Measurements from ENCODE around the gene SUGP2.

SUGP2 gene

GRCh38 chr19:18992696-18993095, 40.6 kb downstream of the SUGP2 start:
- Histone ChIP-seq H3K9me3 (ENCODE audit: control insufficient read depth, low read length) (no peaks in the 10 kb centered on the region), H3K4me3 (ENCODE audit: low read length) (no peak overlapping the region), H3K9ac (ENCODE audit: low read length) (no peak overlapping the region), H3K27me3 (ENCODE audit: control insufficient read depth, insufficient read depth, low read length) (peaks cover 3% of the 10 kb centered on the region), H3K36me3 (ENCODE audit: control insufficient read depth, insufficient read depth, low read length) (no peaks in the 10 kb centered on the region), H3K4me1 (ENCODE audit: control insufficient read depth, insufficient read depth, low read length) (no peaks in the 10 kb centered on the region)

DNA sequence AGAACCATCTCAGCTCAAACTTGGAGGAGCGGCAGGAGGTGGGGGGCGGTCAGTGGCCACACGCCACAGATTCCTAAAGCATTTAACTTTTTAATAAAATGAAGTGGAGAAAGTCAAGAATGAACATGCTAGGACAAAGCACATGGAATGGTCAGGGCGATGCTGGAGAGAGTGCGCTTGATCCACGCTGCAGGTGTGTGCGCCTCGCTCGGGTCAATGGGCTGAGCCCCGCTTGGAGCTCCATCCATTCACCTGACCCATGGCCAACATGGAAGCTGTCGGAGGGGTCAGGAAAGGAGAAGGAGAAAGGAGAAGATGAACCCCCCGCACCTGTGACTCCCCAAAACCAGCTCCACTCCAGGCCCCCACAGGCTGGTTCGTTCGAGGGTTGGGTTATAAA, 41.8 kb downstream of the SUGP2 start:
- Histone ChIP-seq H3K36me3 (ENCODE audit: control insufficient read depth, insufficient read depth, low read length) (no peaks in the 10 kb centered on the region), H3K4me1 (ENCODE audit: control insufficient read depth, insufficient read depth, low read length) (no peaks in the 10 kb centered on the region), H3K9ac (ENCODE audit: low read length) (no peak overlapping the region), H3K4me3 (ENCODE audit: low read length) (no peak overlapping the region), H3K9me3 (ENCODE audit: control insufficient read depth, low read length) (no peaks in the 10 kb centered on the region), H3K27me3 (ENCODE audit: control insufficient read depth, insufficient read depth, low read length) (peaks cover 4% of the 10 kb centered on the region)

DNA sequence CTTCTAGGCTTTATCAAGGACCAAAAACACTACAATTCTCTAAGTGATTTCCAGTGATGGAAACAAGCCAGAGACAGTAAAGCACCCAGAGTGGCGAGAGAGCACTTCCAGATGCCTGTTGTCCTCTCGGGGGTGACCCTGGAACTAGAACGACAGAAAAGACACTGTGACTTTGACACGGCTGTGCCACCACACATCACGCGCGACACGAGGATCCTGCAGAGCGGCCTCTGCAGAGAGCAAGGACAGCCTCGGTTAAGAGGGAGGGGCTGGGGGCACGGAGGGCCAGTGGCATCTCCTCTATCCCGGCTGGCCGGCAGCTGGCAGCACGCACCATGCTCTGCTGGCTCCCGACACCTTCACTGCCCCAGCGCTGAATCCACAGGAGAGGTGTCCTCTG, 42.3 kb downstream of the SUGP2 start:
- H3K27me3 ChIP-seq (ENCODE audit: control insufficient read depth, insufficient read depth, low read length) = peaks cover 4% of the 10 kb centered on the region
- H3K9ac ChIP-seq (ENCODE audit: low read length) = no peak overlapping the region
- no peak overlapping the region for H3K4me3 ChIP-seq (ENCODE audit: low read length)
- no peaks in the 10 kb centered on the region for H3K36me3 ChIP-seq (ENCODE audit: control insufficient read depth, insufficient read depth, low read length)
- H3K4me1 ChIP-seq (ENCODE audit: control insufficient read depth, insufficient read depth, low read length) = no peaks in the 10 kb centered on the region
- no peaks in the 10 kb centered on the region for H3K9me3 ChIP-seq (ENCODE audit: control insufficient read depth, low read length)

DNA sequence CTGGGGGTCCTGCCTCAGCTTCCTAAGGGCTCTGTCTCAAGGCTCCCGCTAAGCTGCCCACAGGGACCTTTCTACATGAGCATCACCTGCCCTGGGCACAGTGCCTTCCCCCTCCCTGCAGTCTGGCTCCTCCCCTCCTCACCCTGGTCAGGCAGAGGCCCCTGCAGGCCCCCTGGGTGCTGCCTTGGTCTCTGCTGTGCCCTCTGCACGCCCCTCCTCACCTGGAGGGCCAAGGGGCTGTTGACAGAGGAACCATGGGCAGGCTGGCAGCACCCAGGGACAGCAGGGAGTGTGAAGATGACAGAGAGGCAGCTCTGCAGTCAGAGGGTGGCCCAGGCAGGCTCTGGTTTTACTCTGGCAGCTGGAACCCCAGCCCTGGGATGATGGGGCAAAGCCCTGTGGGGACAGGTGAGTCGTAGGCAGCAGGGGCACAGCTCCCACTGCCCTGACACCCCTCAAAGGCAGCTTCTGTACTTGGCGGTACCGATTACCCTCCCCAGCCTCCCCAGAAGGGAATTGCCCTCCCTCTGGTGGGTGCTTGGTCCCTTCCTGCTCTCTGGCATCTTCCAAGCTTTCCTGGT, 43.1 kb downstream of the SUGP2 start:
- no peaks in the 10 kb centered on the region for H3K36me3 ChIP-seq (ENCODE audit: control insufficient read depth, insufficient read depth, low read length)
- peaks cover 4% of the 10 kb centered on the region for H3K27me3 ChIP-seq (ENCODE audit: control insufficient read depth, insufficient read depth, low read length)
- no peak overlapping the region for H3K4me3 ChIP-seq (ENCODE audit: low read length)
- no peak overlapping the region for H3K9ac ChIP-seq (ENCODE audit: low read length)
- H3K9me3 ChIP-seq (ENCODE audit: control insufficient read depth, low read length) = no peaks in the 10 kb centered on the region
- H3K4me1 ChIP-seq (ENCODE audit: control insufficient read depth, insufficient read depth, low read length) = no peaks in the 10 kb centered on the region

DNA sequence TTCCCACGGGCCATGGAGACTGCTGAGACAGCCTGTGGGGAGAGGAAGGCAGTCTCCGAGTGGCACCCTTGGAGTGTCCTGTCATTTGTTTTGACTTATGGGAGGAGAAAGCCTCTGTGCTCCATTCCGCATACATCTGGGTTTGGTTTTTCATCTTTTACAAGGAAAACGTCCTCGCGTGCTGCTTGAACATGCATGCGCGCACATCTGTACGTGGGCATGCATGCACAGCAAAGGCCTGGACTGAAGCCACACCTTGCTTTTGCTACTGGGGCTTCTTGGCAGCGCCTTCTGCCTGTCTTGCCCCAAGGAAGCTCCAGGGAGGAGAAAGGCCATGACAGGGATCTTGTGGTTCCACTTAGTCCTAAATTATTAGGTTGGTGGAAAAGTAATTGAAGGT, 44.0 kb downstream of the SUGP2 start:
- H3K9me3 ChIP-seq (ENCODE audit: control insufficient read depth, low read length) = no peaks in the 10 kb centered on the region
- no peak overlapping the region for H3K9ac ChIP-seq (ENCODE audit: low read length)
- no peaks in the 10 kb centered on the region for H3K36me3 ChIP-seq (ENCODE audit: control insufficient read depth, insufficient read depth, low read length)
- H3K27me3 ChIP-seq (ENCODE audit: control insufficient read depth, insufficient read depth, low read length) = peaks cover 4% of the 10 kb centered on the region
- H3K4me3 ChIP-seq (ENCODE audit: low read length) = no peak overlapping the region
- no peaks in the 10 kb centered on the region for H3K4me1 ChIP-seq (ENCODE audit: control insufficient read depth, insufficient read depth, low read length)

DNA sequence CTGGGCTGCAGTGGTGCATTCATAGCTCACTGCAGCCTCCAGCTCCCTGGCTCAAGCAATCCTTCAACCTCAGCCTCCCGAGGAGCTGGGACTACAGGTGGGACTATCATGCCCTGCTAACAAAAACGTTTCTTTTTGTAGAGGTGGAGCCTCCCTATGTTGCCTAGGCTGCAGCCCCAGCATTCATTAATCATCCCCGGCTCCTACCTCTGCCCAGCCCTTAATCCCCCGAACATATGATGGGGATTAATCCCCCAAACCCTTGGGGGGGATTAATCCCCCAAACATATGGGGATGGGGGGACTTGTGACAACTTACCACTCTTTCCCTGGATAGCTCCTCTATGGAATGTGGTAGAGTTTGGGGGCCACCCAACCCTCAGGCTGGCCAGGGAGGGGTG, 45.9 kb downstream of the SUGP2 start:
- Histone ChIP-seq H3K36me3 (ENCODE audit: control insufficient read depth, insufficient read depth, low read length) (no peaks in the 10 kb centered on the region), H3K27me3 (ENCODE audit: control insufficient read depth, insufficient read depth, low read length) (peaks cover 8% of the 10 kb centered on the region), H3K9ac (ENCODE audit: low read length) (no peak overlapping the region), H3K9me3 (ENCODE audit: control insufficient read depth, low read length) (no peaks in the 10 kb centered on the region), H3K4me3 (ENCODE audit: low read length) (no peak overlapping the region), H3K4me1 (ENCODE audit: control insufficient read depth, insufficient read depth, low read length) (no peaks in the 10 kb centered on the region)

DNA sequence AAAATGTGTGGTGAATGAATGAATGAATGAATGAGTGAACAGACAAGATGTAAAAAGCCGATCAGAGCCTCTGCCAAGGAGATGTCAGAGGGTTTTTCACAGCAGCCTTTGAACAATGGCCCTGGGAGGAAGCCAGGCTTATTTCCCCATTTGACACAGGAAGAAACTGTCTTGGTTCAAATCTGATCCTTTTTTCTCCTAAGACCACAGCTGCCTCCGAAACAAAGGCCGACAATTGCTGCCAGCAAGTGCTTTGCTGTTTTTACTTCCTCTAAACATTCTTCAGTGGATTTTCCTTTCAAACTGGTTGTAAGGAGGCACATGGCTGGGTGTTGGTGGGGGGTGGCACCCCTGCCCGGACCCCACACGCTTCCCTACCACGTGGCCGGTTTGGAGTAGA, 48.1 kb downstream of the SUGP2 start:
- Histone ChIP-seq H3K9ac (ENCODE audit: low read length) (no peak overlapping the region), H3K4me1 (ENCODE audit: control insufficient read depth, insufficient read depth, low read length) (no peaks in the 10 kb centered on the region), H3K36me3 (ENCODE audit: control insufficient read depth, insufficient read depth, low read length) (no peaks in the 10 kb centered on the region), H3K9me3 (ENCODE audit: control insufficient read depth, low read length) (no peaks in the 10 kb centered on the region), H3K4me3 (ENCODE audit: low read length) (no peak overlapping the region), H3K27me3 (ENCODE audit: control insufficient read depth, insufficient read depth, low read length) (peaks cover 10% of the 10 kb centered on the region)

DNA sequence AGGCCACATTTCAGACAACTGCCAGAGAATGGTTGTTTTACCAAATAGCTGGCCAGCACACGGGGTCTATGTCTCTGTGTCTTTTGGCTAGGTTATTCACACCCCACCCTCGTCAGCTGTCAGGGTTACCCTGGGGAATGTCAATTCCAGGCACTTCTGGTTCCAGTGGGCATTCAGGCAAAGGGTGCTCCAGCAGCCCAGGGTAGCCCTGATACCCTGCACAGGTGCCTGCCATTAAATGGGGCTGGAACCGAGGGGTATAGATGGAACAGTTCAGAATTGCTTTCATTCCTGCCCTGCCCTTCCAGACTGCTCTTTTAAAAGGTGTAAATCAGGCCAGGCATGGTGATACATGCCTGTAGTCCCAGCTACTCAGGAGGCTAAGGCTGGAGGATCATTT, 49.1 kb downstream of the SUGP2 start:
- Histone ChIP-seq H3K9ac (ENCODE audit: low read length) (no peak overlapping the region), H3K9me3 (ENCODE audit: control insufficient read depth, low read length) (no peaks in the 10 kb centered on the region), H3K27me3 (ENCODE audit: control insufficient read depth, insufficient read depth, low read length) (peaks cover 10% of the 10 kb centered on the region)

GRCh38 chr19:18982669-18983068, 50.6 kb downstream of the SUGP2 start:
- Histone ChIP-seq H3K27me3 (ENCODE audit: control insufficient read depth, insufficient read depth, low read length) (peaks cover 7% of the 10 kb centered on the region), H3K9me3 (ENCODE audit: control insufficient read depth, low read length) (no peaks in the 10 kb centered on the region), H3K36me3 (ENCODE audit: control insufficient read depth, insufficient read depth, low read length) (no peaks in the 10 kb centered on the region), H3K4me1 (ENCODE audit: control insufficient read depth, insufficient read depth, low read length) (no peaks in the 10 kb centered on the region), H3K4me3 (ENCODE audit: low read length) (no peak overlapping the region), H3K9ac (ENCODE audit: low read length) (no peak overlapping the region)

More for the DNA sequence above, 49.1 kb downstream of the SUGP2 start:
- Histone ChIP-seq H3K4me3 (ENCODE audit: low read length) (no peak overlapping the region), H3K36me3 (ENCODE audit: control insufficient read depth, insufficient read depth, low read length) (no peaks in the 10 kb centered on the region), H3K4me1 (ENCODE audit: control insufficient read depth, insufficient read depth, low read length) (no peaks in the 10 kb centered on the region)

- Histone ChIP-seq H3K9me3 (ENCODE audit: control insufficient read depth, low read length) (no peaks in the 10 kb centered on the region), H3K27me3 (ENCODE audit: control insufficient read depth, insufficient read depth, low read length) (peaks cover 6% of the 10 kb centered on the region), H3K9ac (ENCODE audit: low read length) (no peak overlapping the region), H3K36me3 (ENCODE audit: control insufficient read depth, insufficient read depth, low read length) (no peaks in the 10 kb centered on the region), H3K4me3 (ENCODE audit: low read length) (no peak overlapping the region), H3K4me1 (ENCODE audit: control insufficient read depth, insufficient read depth, low read length) (no peaks in the 10 kb centered on the region)
Measured at GRCh38 chr19:18980432-18981020, 52.8 kb downstream of the SUGP2 start.

GRCh38 chr19:18978616-18979015, 54.7 kb downstream of the SUGP2 start:
- Histone ChIP-seq H3K4me1 (ENCODE audit: control insufficient read depth, insufficient read depth, low read length) (no peaks in the 10 kb centered on the region), H3K9me3 (ENCODE audit: control insufficient read depth, low read length) (no peaks in the 10 kb centered on the region), H3K9ac (ENCODE audit: low read length) (no peak overlapping the region), H3K36me3 (ENCODE audit: control insufficient read depth, insufficient read depth, low read length) (no peaks in the 10 kb centered on the region), H3K4me3 (ENCODE audit: low read length) (no peak overlapping the region), H3K27me3 (ENCODE audit: control insufficient read depth, insufficient read depth, low read length) (peaks cover 6% of the 10 kb centered on the region)

DNA sequence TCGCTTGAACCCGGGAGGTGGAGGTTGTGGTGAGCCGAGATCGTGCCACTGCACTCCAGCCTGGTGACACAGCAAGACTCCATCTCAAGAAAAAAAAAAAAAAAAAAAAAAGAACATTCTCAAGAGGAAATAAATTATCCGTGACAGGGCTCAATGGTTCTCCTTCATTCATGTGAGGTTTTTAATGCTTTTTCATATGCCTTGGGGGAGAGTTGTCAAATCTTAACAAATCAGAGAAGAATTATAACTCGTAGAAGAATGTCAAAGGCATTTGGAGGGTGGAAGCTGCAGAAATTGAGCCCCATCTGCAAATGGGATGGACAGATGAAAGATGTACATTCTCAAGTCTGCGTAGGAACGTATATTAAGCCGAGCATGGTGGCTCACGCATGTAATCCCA, 57.4 kb downstream of the SUGP2 start:
- no peak overlapping the region for H3K9ac ChIP-seq (ENCODE audit: low read length)
- peaks cover 13% of the 10 kb centered on the region for H3K4me1 ChIP-seq (ENCODE audit: control insufficient read depth, insufficient read depth, low read length)
- no peaks in the 10 kb centered on the region for H3K9me3 ChIP-seq (ENCODE audit: control insufficient read depth, low read length)
- H3K4me3 ChIP-seq (ENCODE audit: low read length) = no peak overlapping the region
- no peaks in the 10 kb centered on the region for H3K36me3 ChIP-seq (ENCODE audit: control insufficient read depth, insufficient read depth, low read length)
- no peaks in the 10 kb centered on the region for H3K27me3 ChIP-seq (ENCODE audit: control insufficient read depth, insufficient read depth, low read length)

DNA sequence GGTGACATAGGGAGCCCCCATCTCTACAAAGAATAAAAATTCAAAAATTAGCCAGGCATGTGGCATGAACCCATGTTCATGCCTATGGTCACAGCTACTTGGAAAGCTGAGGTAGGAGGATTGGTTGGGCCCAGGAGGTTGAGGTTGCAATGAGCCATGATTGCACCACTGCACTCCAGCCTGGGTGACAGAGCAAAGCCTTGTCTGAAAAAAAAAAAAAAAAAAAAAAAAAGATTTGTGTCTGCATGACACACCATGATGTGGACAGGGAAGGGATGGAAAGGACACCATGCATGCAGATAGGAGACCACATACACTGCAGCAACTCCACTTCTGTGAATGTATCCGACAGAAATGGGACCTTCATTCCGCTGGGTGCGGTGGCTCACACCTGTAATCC, 58.3 kb downstream of the SUGP2 start:
- Histone ChIP-seq H3K4me1 (ENCODE audit: control insufficient read depth, insufficient read depth, low read length) (peaks cover 13% of the 10 kb centered on the region), H3K36me3 (ENCODE audit: control insufficient read depth, insufficient read depth, low read length) (no peaks in the 10 kb centered on the region), H3K9me3 (ENCODE audit: control insufficient read depth, low read length) (no peaks in the 10 kb centered on the region), H3K9ac (ENCODE audit: low read length) (no peak overlapping the region), H3K27me3 (ENCODE audit: control insufficient read depth, insufficient read depth, low read length) (no peaks in the 10 kb centered on the region), H3K4me3 (ENCODE audit: low read length) (no peak overlapping the region)
